ENCODE data around the gene VRTN.

- no peak for TF ChIP-seq EP300 (IDR thresholded peaks at IDR 0.05)
- TF ChIP-seq CTCF (IDR thresholded peaks at IDR 0.05): no peak
- TF ChIP-seq POLR2A (IDR thresholded peaks at IDR 0.05): no peak
These were observed 57.4 kb downstream of the VRTN start for GRCh38 chr14:74405663-74406062.
